ENCODE data around the gene KDM6A.
"Not testable (repeated sequence)": the region's sequence is repeated elsewhere in the genome, so short reads cannot be mapped to it uniquely, and the experiment has no call there.

- not testable (repeated sequence) for TF ChIP-seq CTCF, POLR2A, EP300 (IDR thresholded peaks at IDR 0.05)
Measured at GRCh38 chrX:44823193-44823592, 49.8 kb upstream of the KDM6A start.
